CD4-positive, alpha-beta T cell treated with Interleukin-4 for 1 hour (primary cell): ENCODE results near the gene PRMT2.
"Not testable (repeated sequence)": the region's sequence is repeated elsewhere in the genome, so short reads cannot be mapped to it uniquely, and the experiment has no call there.

Experiments
- DNase-seq, 2 donors: peaks; one replicate each; pipeline ENCODE4 v3.0.0-alpha.2; 2020 to 2022

The PRMT2 gene

DNA sequence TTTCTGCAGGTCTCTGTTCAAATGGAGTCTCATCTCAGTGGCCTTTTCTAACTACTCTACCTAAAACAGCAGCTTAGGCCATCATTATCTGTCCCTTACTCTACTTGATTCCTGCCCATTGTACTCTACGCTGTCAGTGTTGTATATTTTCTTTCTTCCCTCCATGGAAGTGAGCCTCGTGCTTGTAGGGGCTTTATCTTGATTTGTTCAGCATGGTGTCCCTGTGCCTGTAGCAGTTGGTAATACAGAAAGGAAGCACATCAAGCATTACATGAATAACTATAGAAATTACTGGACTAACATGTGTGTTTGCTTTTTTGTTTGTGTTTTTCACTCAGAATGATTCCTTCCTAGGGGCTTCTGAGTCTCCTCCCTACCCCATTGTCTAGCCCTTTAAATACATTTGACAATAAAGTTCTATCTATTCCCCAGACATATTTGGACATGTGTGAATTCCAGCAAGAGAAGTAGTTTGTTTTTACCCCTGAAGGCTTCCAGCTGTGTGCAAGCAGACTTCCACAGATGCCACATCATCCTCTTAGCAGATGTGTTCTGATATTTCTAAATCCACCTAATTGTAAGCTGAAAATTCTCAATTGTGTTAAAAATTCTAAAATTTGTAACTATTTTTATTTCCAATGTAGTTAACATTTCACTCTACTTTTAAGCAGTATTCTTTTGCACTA, 40.3 kb downstream of the PRMT2 start:
- DNase-seq: no peak

DNA sequence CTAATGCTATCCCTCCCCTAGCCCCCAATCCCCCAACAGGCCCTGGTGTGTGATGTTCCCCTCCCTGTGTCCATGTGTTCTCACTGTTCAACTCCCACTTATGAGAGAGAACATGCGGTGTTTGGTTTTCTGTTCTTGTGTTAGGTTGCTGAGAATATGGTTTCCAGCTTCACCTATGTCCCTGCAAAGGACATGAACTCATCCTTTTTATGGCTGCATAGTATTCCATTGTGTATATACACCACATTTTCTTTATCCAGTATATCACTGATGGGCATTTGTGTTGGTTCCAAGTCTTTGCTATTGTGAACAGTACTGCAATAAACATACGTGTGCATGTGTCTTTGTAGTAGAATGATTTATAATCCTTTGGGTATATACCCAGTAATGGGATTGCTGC, 41.1 kb downstream of the PRMT2 start:
- DNase-seq: not testable (repeated sequence)

DNA sequence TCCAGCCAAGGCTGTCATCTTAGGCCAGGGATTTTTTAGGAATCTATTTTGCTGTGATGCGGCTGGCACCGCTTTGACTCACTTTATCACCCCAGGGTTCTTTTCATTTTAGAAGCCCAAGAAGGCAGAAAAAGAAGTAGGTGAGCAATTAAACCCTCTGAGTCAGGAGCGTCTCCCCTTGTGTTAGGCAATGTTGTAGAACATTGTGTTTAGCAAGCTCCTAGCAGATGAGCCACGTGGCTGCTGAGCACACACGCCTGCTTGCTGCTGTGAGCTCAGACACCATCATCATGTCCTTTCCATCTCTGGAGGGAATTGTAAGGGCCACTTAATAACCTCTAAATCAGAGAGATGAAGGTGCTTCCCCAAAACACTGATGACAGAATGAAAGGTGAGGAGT, 46.1 kb downstream of the PRMT2 start:
- not testable (repeated sequence) for DNase-seq

DNA sequence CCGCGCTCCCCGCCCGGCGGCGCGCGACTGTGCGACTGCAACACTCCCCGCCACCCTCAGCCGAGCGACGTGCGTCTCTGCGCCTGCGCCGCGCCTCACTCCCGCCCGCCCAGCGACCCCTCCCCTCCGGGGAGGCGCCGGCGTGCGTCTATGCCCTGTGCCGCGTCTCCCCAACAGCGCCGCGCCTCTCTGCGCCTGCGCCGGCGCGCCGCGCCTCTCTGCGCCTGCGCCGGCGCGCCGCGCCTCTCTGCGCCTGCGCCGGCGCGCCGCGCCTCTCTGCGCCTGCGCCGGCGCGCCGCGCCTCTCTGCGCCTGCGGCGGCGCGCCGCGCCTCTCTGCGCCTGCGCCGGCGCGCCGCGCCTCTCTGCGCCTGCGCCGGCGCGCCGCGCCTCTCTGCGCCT, 63.2 kb downstream of the PRMT2 start:
- not testable (repeated sequence) for DNase-seq

DNA sequence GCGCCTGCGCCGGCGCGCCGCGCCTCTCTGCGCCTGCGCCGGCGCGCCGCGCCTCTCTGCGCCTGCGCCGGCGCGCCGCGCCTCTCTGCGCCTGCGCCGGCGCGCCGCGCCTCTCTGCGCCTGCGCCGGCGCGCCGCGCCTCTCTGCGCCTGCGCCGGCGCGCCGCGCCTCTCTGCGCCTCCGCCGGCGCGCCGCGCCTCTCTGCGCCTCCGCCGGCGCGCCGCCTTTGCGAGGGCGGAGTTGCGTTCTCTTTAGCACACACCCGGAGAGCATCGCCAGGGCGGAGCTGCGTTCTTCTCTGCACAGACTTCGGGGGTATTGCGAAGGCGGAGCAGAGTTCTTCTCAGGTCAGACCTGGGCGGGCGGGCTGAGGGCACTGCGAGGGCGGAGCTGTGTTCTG, 63.6 kb downstream of the PRMT2 start:
- DNase-seq: peak in 1 of 2 donors; percentile 32
